HCT116 (cell line): ENCODE measurements around the gene XPO1. TPM values are rescaled to one million over a fixed set of nuclear protein-coding genes. Genes with fewer than 3 reads are reported as not detected.

Experiments used
- ATAC-seq: fragments of 200-7000 bp; cut with Tn5 transposase; 2 replicates; pipeline ENCODE4 v1.9.1; 2020; ENCODE audit warnings: mild to moderate bottlenecking, moderate library complexity
- BruUV-seq: library from RNA; stranded (reverse); fragments of 400-500 nt; replicated peaks from 2 replicates; lab custom pipeline; 2021; lab: Mats Ljungman, UMichigan
- CTCF ChIA-PET: fragments of 300-600 bp; sonication (Branson Sonifier 250); formaldehyde crosslinking; loops from one replicate; lab custom pipeline; 2021; ENCODE audit warnings: antibody characterized with exemption; lab: Charles Lee
- POLR2A ChIA-PET: fragments of 300-600, 350-600 bp; sonication (Branson Sonifier 250); formaldehyde crosslinking; loops from one replicate; lab custom pipeline; 2021; ENCODE audit warnings: antibody characterized with exemption; lab: Charles Lee
- RAD21 ChIA-PET, 2 experiments: fragments of 300-600 bp; sonication (Branson Sonifier 250); formaldehyde crosslinking; loops; one replicate each; lab custom pipeline; 2023; ENCODE audit warnings: low total read pairs in 2 of 2; ENCODE audit not compliant: uncharacterized antibody in 2 of 2, unreplicated experiment in 2 of 2, low non-redundant PET in 1 of 2; lab: Charles Lee
- DNase-seq: peaks from one replicate; pipeline ENCODE4 v3.0.0-alpha.2; 2010; ENCODE audit warnings: low read depth, low spot score
- H2AFZ ChIP-seq: fragments of 200-600 bp; shearing (Covaris generic), sonication (generic); 2 replicates; pipeline ENCODE4 v1.6.1; 2017; ENCODE audit warnings: low read depth, mixed run types, mixed read lengths, antibody characterized with exemption, low read length; ENCODE audit not compliant: poor library complexity, severe bottlenecking
- H3K27ac ChIP-seq: 2 replicates; pipeline ENCODE4 v1.5.1; 2012; ENCODE audit warnings: low read depth, low read length
- H3K27me3 ChIP-seq: fragments of 200-600 bp; sonication (generic); 2 replicates; pipeline ENCODE4 v1.6.1; 2016; ENCODE audit warnings: mixed run types, low read length, mixed read lengths; ENCODE audit not compliant: insufficient read depth
- H3K36me3 ChIP-seq, 2 experiments: fragments of 200-500 bp in 1 of 2; fragments of 200-600 bp in 1 of 2; sonication (Bioruptor generic) in 1 of 2; sonication (generic) in 1 of 2; 2 replicates each; pipeline versions ENCODE4 v1.5.1 to v1.6.1; 2014 to 2016; ENCODE audit warnings: low read length in 2 of 2, inconsistent platforms in 1 of 2, mixed read lengths in 1 of 2, mixed run types in 1 of 2; ENCODE audit not compliant: insufficient read depth in 2 of 2, control insufficient read depth in 1 of 2
- H3K4me1 ChIP-seq, 2 experiments: fragments of 200-600 bp in 1 of 2; sonication (generic) in 1 of 2; 2 replicates each; pipeline versions ENCODE4 v1.5.1 to v1.6.1; 2012 to 2017; ENCODE audit warnings: low read length in 2 of 2, inconsistent platforms in 1 of 2, mild to moderate bottlenecking in 1 of 2, mixed read lengths in 1 of 2, mixed run types in 1 of 2, moderate library complexity in 1 of 2; ENCODE audit not compliant: insufficient read depth in 2 of 2, control insufficient read depth in 1 of 2
- H3K4me2 ChIP-seq: fragments of 200-600 bp; sonication (generic); 2 replicates; pipeline ENCODE4 v1.6.1; 2017; ENCODE audit warnings: mixed run types, low read length, mixed read lengths
- H3K4me3 ChIP-seq, 2 experiments: fragments of 200-600 bp in 1 of 2; sonication (generic) in 1 of 2; replicated peaks in 1 of 2; 2 replicates each; pipeline ENCODE4 v1.5.1; 2011 to 2016; ENCODE audit warnings: low read length in 2 of 2, control low read depth in 1 of 2, low read depth in 1 of 2, mild to moderate bottlenecking in 1 of 2, mixed read lengths in 1 of 2, mixed run types in 1 of 2
- H3K79me2 ChIP-seq: fragments of 200-600 bp; sonication (generic); 2 replicates; pipeline ENCODE4 v1.6.1; 2017; ENCODE audit warnings: mild to moderate bottlenecking, mixed run types, low read length, moderate library complexity, mixed read lengths; ENCODE audit not compliant: insufficient read depth
- H3K9ac ChIP-seq: fragments of 200-600 bp; sonication (generic); 2 replicates; pipeline ENCODE4 v1.6.1; 2016; ENCODE audit warnings: low read length, mixed read lengths
- H3K9me2 ChIP-seq: fragments of 200-600 bp; sonication (generic), shearing (Covaris generic); 2 replicates; pipeline ENCODE4 v1.6.1; 2017; ENCODE audit warnings: mixed run types, mild to moderate bottlenecking, moderate library complexity; ENCODE audit not compliant: insufficient read depth
- H3K9me3 ChIP-seq, 2 experiments: fragments of 200-500 bp in 1 of 2; fragments of 200-600 bp in 1 of 2; sonication (Bioruptor generic) in 1 of 2; sonication (generic) in 1 of 2; 2 replicates each; pipeline ENCODE4 v1.6.1; 2014 to 2017; ENCODE audit warnings: low read length in 2 of 2, mixed read lengths in 2 of 2, inconsistent platforms in 1 of 2, low read depth in 1 of 2, mild to moderate bottlenecking in 1 of 2, mixed run types in 1 of 2, moderate library complexity in 1 of 2; ENCODE audit not compliant: control insufficient read depth in 1 of 2, insufficient read depth in 1 of 2
- H4K20me1 ChIP-seq: fragments of 200-600 bp; sonication (generic), shearing (Covaris generic); 2 replicates; pipeline ENCODE4 v1.6.1; 2017; ENCODE audit warnings: mixed run types, mild to moderate bottlenecking, moderate library complexity; ENCODE audit not compliant: insufficient read depth
- CEBPB ChIP-seq: IDR thresholded peaks from 2 replicates; pipeline ENCODE4 v1.6.1; 2012; ENCODE audit warnings: low read depth
- EGR1 ChIP-seq: IDR thresholded peaks from 2 replicates; pipeline ENCODE4 v1.6.1; 2012; ENCODE audit warnings: low read depth
- EZH2 ChIP-seq: fragments of 200-600 bp; sonication (generic); IDR thresholded peaks from 2 replicates; pipeline ENCODE4 v1.6.1; 2017; ENCODE audit warnings: antibody characterized with exemption, mixed run types
- MAX ChIP-seq: IDR thresholded peaks from 2 replicates; pipeline ENCODE4 v1.6.1; 2012
- POLR2A ChIP-seq: IDR thresholded peaks from 2 replicates; pipeline ENCODE4 v1.7.0; 2011; ENCODE audit warnings: borderline replicate concordance; ENCODE audit not compliant: insufficient read depth, insufficient read length; ENCODE audit errors: extremely low read depth
- POLR2AphosphoS5 ChIP-seq: IDR thresholded peaks from 2 replicates; pipeline ENCODE4 v1.6.1; 2011; ENCODE audit warnings: mild to moderate bottlenecking, low read depth, low read length, moderate library complexity
- RAD21 ChIP-seq: IDR thresholded peaks from 2 replicates; pipeline ENCODE4 v1.6.1; 2012; ENCODE audit warnings: low read depth, mild to moderate bottlenecking
- SIN3A ChIP-seq: IDR thresholded peaks from 2 replicates; pipeline ENCODE4 v1.6.1; 2012; ENCODE audit warnings: low read depth
- SP1 ChIP-seq: IDR thresholded peaks from 2 replicates; pipeline ENCODE4 v1.6.1; 2012; ENCODE audit warnings: low read depth
- SRF ChIP-seq: IDR thresholded peaks from 2 replicates; pipeline ENCODE4 v1.6.1; 2012; ENCODE audit warnings: low read depth
- TCF7L2 ChIP-seq: IDR thresholded peaks from 2 replicates; pipeline ENCODE4 v1.7.0; 2011; ENCODE audit warnings: borderline replicate concordance, inconsistent platforms; ENCODE audit not compliant: insufficient read depth, insufficient read length; ENCODE audit errors: extremely low read depth
- YY1 ChIP-seq: IDR thresholded peaks from 2 replicates; pipeline ENCODE4 v1.6.1; 2011; ENCODE audit warnings: low read length, low read depth, moderate library complexity, mild to moderate bottlenecking; ENCODE audit not compliant: insufficient replicate concordance; ENCODE audit errors: extremely low read depth
- ZFX ChIP-seq: fragments of 450-650 bp; IDR thresholded peaks from 2 replicates; pipeline ENCODE4 v1.6.1; 2017
- ZNF274 ChIP-seq: fragments of 200-500 bp; sonication (Bioruptor generic); IDR thresholded peaks from 2 replicates; pipeline ENCODE4 v1.6.1; 2014; ENCODE audit warnings: mild to moderate bottlenecking, low read depth, low read length, inconsistent platforms
- intact Hi-C: fragments of 100-400 bp; cut with micrococcal nuclease; formaldehyde crosslinking; loops from 2 replicates; pipeline ENCODE4 v1.10.0; 2022
- total RNA-seq: library from RNA; stranded (reverse); gene quantifications from one replicate; pipeline ENCODE4 v1.2.1, GENCODE V29; 2021; ENCODE audit not compliant: unreplicated experiment
- TF ChIP-seq, protein P1 (sequence below): IDR thresholded peaks from 2 replicates; pipeline ENCODE4 v1.6.1; 2012; ENCODE audit warnings: low read depth
- TF ChIP-seq, protein P2 (sequence below): IDR thresholded peaks from 2 replicates; pipeline ENCODE4 v1.6.1; 2012

XPO1 gene
- total RNA-seq, 1 experiment from 2014 or later, result 184 TPM

GRCh38 chr2:61432990-61433389 lies 105.2 kb downstream of the XPO1 start:
- ChIA-PET RAD21 (no interaction called here), POLR2A (no interaction called here), CTCF (no interaction called here)
- H3K9ac ChIP-seq, result no peak overlapping the region
- no peak for ATAC-seq
- H3K4me3 ChIP-seq, result no peak overlapping the region
- H3K9me2 ChIP-seq, result no peaks in the 10 kb centered on the region
- no peak overlapping the region for H3K4me2 ChIP-seq
- H3K9me3 ChIP-seq, result no peaks in the 10 kb centered on the region
- no peak for TF ChIP-seq SRF
- no peak for TF ChIP-seq EZH2
- no peak for TF ChIP-seq RAD21
- TF ChIP-seq SIN3A, result no peak
- no peak for TF ChIP-seq ZNF274
- TF ChIP-seq, protein P1, sequence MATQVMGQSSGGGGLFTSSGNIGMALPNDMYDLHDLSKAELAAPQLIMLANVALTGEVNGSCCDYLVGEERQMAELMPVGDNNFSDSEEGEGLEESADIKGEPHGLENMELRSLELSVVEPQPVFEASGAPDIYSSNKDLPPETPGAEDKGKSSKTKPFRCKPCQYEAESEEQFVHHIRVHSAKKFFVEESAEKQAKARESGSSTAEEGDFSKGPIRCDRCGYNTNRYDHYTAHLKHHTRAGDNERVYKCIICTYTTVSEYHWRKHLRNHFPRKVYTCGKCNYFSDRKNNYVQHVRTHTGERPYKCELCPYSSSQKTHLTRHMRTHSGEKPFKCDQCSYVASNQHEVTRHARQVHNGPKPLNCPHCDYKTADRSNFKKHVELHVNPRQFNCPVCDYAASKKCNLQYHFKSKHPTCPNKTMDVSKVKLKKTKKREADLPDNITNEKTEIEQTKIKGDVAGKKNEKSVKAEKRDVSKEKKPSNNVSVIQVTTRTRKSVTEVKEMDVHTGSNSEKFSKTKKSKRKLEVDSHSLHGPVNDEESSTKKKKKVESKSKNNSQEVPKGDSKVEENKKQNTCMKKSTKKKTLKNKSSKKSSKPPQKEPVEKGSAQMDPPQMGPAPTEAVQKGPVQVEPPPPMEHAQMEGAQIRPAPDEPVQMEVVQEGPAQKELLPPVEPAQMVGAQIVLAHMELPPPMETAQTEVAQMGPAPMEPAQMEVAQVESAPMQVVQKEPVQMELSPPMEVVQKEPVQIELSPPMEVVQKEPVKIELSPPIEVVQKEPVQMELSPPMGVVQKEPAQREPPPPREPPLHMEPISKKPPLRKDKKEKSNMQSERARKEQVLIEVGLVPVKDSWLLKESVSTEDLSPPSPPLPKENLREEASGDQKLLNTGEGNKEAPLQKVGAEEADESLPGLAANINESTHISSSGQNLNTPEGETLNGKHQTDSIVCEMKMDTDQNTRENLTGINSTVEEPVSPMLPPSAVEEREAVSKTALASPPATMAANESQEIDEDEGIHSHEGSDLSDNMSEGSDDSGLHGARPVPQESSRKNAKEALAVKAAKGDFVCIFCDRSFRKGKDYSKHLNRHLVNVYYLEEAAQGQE, result no peak
- TF ChIP-seq, protein P2, sequence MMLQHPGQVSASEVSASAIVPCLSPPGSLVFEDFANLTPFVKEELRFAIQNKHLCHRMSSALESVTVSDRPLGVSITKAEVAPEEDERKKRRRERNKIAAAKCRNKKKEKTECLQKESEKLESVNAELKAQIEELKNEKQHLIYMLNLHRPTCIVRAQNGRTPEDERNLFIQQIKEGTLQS, result no peak
- no peak for TF ChIP-seq ZFX
- TF ChIP-seq EGR1, result no peak
- no peak for TF ChIP-seq SP1
- no peak for TF ChIP-seq TCF7L2
- TF ChIP-seq YY1, result no peak
- no peak for TF ChIP-seq CEBPB
- TF ChIP-seq MAX, result no peak
- no peak for TF ChIP-seq POLR2A
- TF ChIP-seq POLR2AphosphoS5, result no peak
- BruUV-seq, result no TSS peak
- no peak overlapping the region for H2AFZ ChIP-seq
- no peaks in the 10 kb centered on the region for H3K27me3 ChIP-seq
- no peak overlapping the region for H3K27ac ChIP-seq
- intact Hi-C loops, result no loop called here
- H4K20me1 ChIP-seq, result peaks cover 19% of the 10 kb centered on the region
- H3K36me3 ChIP-seq, result no peaks in the 10 kb centered on the region
- peaks cover 0 to 16% of the 10 kb centered on the region in 2 experiments; a peak in 1 of 4 replicates for H3K4me1 ChIP-seq
- no peak for DNase-seq
- H3K79me2 ChIP-seq, result peaks cover 98% of the 10 kb centered on the region
